Measurements from ENCODE around the gene WWC2.

WWC2 gene

GRCh38 chr4:183354219-183354618 is 255.2 kb downstream of the WWC2 start:
- no peak for DNase-seq (ENCODE audit: low spot score)

DNA sequence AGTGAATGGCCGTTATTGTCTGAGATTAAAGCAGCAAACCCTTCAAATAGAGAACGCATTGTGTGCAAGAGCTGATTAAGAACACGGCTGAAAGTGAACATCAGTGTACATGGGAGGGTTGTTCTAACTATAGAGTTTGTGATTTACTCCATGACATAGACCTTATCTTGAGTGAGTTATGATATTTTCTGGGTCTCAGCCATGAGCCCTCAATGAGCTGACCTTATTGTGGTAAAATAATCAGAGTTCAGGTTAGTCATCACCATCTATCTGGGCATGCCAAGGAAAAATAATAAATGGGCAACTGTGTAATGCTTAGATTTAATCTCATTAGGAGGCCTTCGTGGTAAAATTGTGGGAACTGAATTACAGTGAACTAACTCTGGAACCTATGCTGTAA is 256.3 kb downstream of the WWC2 start:
- DNase-seq (ENCODE audit: low spot score) = no peak

DNA sequence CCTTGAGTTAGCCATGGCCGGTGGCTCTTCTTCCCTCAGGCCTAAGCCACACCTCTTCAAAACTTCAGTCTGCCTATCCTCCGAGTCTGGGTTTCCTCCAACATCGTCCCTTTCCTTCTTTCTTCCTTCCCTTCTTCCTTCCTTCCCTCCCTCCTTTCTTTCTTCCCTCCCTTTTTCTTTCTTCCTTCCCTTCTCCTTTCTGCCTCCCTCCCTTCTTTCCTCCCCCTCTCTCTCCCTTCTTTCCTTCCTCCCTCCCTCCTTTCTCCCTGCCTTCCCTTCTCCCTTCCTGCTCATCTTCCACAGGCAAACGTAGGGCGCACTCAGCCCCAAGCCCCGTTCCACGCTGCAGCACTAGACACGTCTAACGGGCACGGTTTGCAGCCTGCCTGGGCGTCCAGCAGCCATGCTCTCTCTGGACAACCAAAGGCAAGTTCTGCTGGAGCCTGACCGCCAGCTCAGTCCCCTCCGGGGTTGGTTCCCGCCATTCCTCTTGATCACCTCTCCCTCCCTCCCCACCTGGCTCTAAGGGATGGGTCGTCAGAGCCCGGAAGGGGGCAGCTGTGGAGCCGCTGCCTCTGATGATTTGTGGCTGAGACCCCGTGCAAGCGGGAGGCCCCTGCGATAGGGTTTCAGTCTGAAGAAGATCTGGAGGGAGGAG is 257.2 kb downstream of the WWC2 start:
- no peak for DNase-seq (ENCODE audit: low spot score)

DNA sequence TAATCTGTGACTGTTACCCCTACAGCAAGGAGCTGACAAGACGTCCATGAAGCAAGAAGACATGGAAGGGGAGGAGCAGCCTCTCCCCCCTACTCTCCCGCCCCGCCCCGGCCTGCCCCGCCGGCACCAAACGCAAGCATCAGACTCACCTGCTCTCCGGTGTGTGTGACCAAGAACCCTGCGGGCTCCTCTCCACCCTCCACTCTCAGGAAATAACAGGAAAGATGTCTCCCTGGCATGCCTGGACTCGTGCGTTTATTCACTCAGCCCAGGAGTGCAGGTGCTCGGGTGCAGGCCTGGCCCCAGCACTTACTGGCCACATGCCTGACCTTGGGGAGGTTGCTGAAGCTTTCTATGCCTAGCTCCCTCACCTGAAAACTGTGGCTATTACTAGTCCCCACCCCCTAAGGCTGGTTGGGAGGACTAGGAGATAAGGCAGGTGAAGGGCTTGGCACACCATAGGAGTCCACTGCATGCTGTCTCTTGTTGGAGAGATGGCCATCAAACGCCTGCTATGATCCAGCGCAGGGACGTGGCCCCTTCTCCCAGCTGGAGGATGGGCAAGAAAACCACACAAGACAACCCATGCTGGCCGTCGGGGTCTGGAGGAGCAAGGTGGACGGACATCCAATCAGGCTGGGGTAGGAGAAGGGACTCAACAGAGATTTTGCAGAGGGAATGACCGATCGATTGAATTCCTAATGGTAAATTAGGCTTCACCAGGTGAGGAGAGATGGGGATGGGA is 258.0 kb downstream of the WWC2 start:
- no peak for DNase-seq (ENCODE audit: low spot score)

DNA sequence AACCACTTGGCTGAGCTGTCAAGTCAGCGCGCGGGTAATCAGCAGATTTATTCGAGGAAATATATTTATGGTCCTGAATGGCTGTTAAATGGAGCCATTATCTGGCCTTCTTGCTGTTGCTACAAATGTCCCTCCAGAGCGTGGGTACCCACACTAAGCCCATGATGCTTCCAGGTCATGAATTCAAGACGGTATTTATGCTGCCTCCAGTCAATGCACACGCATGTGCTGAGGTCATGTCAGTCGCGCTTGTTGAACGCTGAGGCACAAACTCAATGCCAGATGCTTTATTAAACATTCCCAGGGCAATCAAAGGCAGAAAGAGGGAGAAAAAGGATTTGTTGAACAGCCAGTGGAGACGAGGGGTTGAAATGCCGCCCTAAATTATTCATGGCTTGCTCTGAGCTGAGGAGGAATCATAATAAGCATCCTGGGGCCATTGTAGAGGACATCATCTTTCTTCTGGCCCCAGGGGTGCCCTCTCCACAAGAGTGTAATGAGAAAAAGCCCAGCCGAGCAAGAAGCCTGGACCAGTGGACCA is 259.2 kb downstream of the WWC2 start:
- DNase-seq (ENCODE audit: low spot score) = no peak

GRCh38 chr4:183360161-183360919 is 261.3 kb downstream of the WWC2 start:
- DNase-seq (ENCODE audit: low spot score) = no peak

- no peak for DNase-seq (ENCODE audit: low spot score)
Observed at GRCh38 chr4:183362036-183362435, 263.0 kb downstream of the WWC2 start.

GRCh38 chr4:183362916-183363542 is 264.0 kb downstream of the WWC2 start:
- no peak for DNase-seq (ENCODE audit: low spot score)

DNA sequence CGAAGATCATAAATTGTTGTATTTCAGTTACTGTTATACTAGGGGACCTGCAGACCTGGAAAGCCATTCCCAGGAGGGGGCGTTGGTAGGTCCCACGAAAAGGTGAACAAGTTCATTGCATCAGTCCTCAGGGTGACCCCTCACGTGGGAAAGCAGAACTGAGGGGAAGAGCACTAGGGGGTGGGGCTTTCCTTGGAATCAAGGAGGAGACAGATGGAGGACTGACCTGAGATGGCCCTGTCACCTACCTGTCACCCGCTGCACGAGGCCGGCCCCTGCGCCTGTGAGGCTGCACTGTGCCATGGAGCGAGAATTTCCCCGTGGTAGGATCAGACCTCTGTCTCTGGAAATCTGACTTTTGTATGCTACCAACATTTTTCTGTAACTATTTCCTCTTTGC is 265.0 kb downstream of the WWC2 start:
- DNase-seq (ENCODE audit: low spot score) = no peak

- DNase-seq (ENCODE audit: low spot score) = no peak
Observed at GRCh38 chr4:183366206-183366835, 267.3 kb downstream of the WWC2 start.

DNA sequence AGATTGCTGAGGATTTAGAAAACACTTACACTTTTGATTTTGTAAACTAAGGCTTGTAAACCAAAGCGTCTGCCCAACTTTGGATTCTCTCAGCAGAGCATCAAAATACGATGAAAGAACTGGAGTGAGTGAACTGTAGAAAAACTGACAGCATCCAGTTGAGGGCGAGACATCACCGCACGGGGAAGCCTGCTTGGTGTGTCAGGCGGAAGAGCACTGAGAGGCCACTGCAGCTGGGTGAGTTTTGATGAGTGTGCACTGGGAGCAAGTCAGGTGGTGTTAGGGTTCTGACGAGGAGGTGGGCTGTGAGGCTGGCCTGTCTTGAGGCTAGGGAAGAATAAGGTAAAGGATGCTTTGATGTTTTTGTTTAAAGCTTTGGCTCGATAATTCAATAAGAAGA is 270.0 kb downstream of the WWC2 start:
- DNase-seq (ENCODE audit: low spot score) = no peak

All from activated CD4-positive, alpha-beta T cell treated with anti-CD3 and anti-CD28 coated beads, Interleukin-2, Interleukin-4, amounts not matched to agents 100 ng/mL and 50 ng/mL, durations not matched to agents 16 hours and 8 hours (primary cell).